ENCODE measurements around the gene ALDH9A1.

Gene ALDH9A1

DNA sequence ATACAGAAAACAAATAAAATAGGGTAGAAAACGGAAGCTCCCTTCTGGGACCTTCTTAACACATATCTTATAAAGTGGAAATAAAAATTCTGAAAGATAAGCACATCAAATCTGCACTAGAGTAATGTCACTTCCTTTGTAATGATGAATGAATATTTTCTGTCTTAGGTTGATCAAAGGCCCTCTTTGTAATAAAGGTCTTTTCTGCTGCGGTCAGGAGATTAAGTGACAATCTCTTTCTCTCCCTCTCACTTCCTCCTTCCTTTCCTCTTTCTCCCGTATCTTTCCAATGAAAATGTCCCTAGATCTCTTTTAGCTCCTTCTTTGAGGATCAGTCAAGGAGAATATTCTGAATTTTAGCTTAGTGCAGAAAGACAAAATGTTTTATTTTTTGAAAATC is 36.5 kb upstream of the ALDH9A1 start:
- Histone ChIP-seq H3K4me3 (ENCODE audit: low read depth, low read length, poor library complexity, severe bottlenecking) (no peak overlapping the region), H3K9me3 (ENCODE audit: low read length) (no peaks in the 10 kb centered on the region), H2AFZ (ENCODE audit: low read length) (no peak overlapping the region), H4K20me1 (ENCODE audit: insufficient read depth, low read length) (no peaks in the 10 kb centered on the region), H3F3A (ENCODE audit: insufficient read depth, low read length) (no peaks in the 10 kb centered on the region), H3K27ac (ENCODE audit: low read depth, low read length, poor library complexity, severe bottlenecking) (no peak overlapping the region), H3K4me1 (ENCODE audit: insufficient read depth, low read length, severe bottlenecking) (peaks cover 21% of the 10 kb centered on the region), H3K9me2 (ENCODE audit: low read depth, low read length) (no peaks in the 10 kb centered on the region), H3K9ac (ENCODE audit: low read length) (no peak overlapping the region), H3K27me3 (ENCODE audit: insufficient read depth, low read length) (no peaks in the 10 kb centered on the region), H3K79me2 (ENCODE audit: insufficient read depth, low read length) (peaks cover 5% of the 10 kb centered on the region; the same call in 1 of the 2 replicates), H3K36me3 (ENCODE audit: insufficient read depth, low read length) (peaks cover 54% of the 10 kb centered on the region), H3K4me2 (ENCODE audit: low read length) (no peak overlapping the region)
- no peak for TF ChIP-seq EZH2 (IDR thresholded peaks at IDR 0.05; ENCODE audit: borderline replicate concordance, low read length)
- TF ChIP-seq, protein P1, sequence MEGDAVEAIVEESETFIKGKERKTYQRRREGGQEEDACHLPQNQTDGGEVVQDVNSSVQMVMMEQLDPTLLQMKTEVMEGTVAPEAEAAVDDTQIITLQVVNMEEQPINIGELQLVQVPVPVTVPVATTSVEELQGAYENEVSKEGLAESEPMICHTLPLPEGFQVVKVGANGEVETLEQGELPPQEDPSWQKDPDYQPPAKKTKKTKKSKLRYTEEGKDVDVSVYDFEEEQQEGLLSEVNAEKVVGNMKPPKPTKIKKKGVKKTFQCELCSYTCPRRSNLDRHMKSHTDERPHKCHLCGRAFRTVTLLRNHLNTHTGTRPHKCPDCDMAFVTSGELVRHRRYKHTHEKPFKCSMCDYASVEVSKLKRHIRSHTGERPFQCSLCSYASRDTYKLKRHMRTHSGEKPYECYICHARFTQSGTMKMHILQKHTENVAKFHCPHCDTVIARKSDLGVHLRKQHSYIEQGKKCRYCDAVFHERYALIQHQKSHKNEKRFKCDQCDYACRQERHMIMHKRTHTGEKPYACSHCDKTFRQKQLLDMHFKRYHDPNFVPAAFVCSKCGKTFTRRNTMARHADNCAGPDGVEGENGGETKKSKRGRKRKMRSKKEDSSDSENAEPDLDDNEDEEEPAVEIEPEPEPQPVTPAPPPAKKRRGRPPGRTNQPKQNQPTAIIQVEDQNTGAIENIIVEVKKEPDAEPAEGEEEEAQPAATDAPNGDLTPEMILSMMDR (IDR thresholded peaks at IDR 0.05; ENCODE audit: low read length), result no peak

DNA sequence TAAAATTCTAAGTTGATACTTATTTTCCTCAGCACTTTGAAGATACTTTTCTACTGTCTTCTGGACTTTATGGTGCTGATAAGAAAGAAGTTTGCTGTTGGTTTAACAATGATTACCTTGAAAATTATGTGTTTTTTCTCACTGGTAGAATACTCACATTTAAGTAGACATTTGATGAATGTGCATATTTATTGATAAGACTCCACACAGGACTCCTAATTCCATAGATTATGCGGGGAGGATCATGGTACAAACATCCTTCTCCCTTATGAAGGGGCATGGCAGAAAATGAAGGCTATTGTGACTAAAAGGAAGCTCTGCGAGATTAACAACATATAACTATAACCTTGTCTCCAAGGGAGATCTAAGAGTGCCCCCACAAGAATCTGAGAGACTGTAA is 28.5 kb upstream of the ALDH9A1 start:
- no peaks in the 10 kb centered on the region for H3K79me2 ChIP-seq (ENCODE audit: insufficient read depth, low read length)
- H3K4me1 ChIP-seq (ENCODE audit: insufficient read depth, low read length, severe bottlenecking), result no peaks in the 10 kb centered on the region
- no peak overlapping the region for H3K9ac ChIP-seq (ENCODE audit: low read length)
- TF ChIP-seq, protein P1 (IDR thresholded peaks at IDR 0.05; ENCODE audit: low read length), result no peak
- no peak for TF ChIP-seq EZH2 (IDR thresholded peaks at IDR 0.05; ENCODE audit: borderline replicate concordance, low read length)
- no peak overlapping the region for H2AFZ ChIP-seq (ENCODE audit: low read length)
- no peak overlapping the region for H3K4me2 ChIP-seq (ENCODE audit: low read length)
- no peak overlapping the region for H3K4me3 ChIP-seq (ENCODE audit: low read depth, low read length, poor library complexity, severe bottlenecking)
- H4K20me1 ChIP-seq (ENCODE audit: insufficient read depth, low read length), result no peaks in the 10 kb centered on the region
- H3K36me3 ChIP-seq (ENCODE audit: insufficient read depth, low read length), result peaks cover 36% of the 10 kb centered on the region
- no peaks in the 10 kb centered on the region for H3K9me2 ChIP-seq (ENCODE audit: low read depth, low read length)
- H3K27ac ChIP-seq (ENCODE audit: low read depth, low read length, poor library complexity, severe bottlenecking), result no peak overlapping the region
- no peaks in the 10 kb centered on the region for H3F3A ChIP-seq (ENCODE audit: insufficient read depth, low read length)
- H3K27me3 ChIP-seq (ENCODE audit: insufficient read depth, low read length), result no peaks in the 10 kb centered on the region
- H3K9me3 ChIP-seq (ENCODE audit: low read length), result no peaks in the 10 kb centered on the region

DNA sequence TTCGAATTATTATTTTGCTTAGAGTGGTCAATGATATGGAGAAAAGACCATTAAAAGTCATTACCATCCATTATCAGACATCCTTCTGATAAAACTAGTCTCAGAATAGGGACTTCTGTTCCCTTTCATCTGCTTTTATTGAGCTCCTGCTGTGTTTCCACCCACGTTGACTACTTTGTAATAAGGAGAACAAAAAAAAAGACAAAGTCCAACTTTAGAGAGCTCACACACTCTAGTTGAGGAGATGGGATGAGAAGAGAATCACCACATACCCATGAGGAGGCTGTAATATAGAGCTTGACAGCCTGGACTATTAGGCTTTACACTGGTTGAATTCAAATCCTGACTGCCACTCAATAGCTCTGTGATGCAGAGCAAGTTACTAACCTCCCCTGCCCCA is 27.8 kb upstream of the ALDH9A1 start:
- Histone ChIP-seq H4K20me1 (ENCODE audit: insufficient read depth, low read length) (no peaks in the 10 kb centered on the region), H3K27me3 (ENCODE audit: insufficient read depth, low read length) (no peaks in the 10 kb centered on the region), H3K9me2 (ENCODE audit: low read depth, low read length) (no peaks in the 10 kb centered on the region), H3F3A (ENCODE audit: insufficient read depth, low read length) (no peaks in the 10 kb centered on the region), H3K36me3 (ENCODE audit: insufficient read depth, low read length) (peaks cover 32% of the 10 kb centered on the region), H3K79me2 (ENCODE audit: insufficient read depth, low read length) (no peaks in the 10 kb centered on the region), H3K27ac (ENCODE audit: low read depth, low read length, poor library complexity, severe bottlenecking) (no peak overlapping the region), H3K4me1 (ENCODE audit: insufficient read depth, low read length, severe bottlenecking) (no peaks in the 10 kb centered on the region), H3K9ac (ENCODE audit: low read length) (no peak overlapping the region), H3K4me3 (ENCODE audit: low read depth, low read length, poor library complexity, severe bottlenecking) (no peak overlapping the region), H2AFZ (ENCODE audit: low read length) (no peak overlapping the region), H3K9me3 (ENCODE audit: low read length) (no peaks in the 10 kb centered on the region), H3K4me2 (ENCODE audit: low read length) (no peak overlapping the region)
- no peak for TF ChIP-seq EZH2 (IDR thresholded peaks at IDR 0.05; ENCODE audit: borderline replicate concordance, low read length)
- TF ChIP-seq, protein P1 (IDR thresholded peaks at IDR 0.05; ENCODE audit: low read length), result no peak

Measured in OCI-LY1 (cell line).